K562 (cell line): ENCODE results near the gene OR2S2. TPM values are rescaled to one million over a fixed set of nuclear protein-coding genes. Genes with fewer than 3 reads are reported as not detected.

Experiments
- ATAC-seq: fragments of 200-7000 bp; cut with Tn5 transposase; 3 replicates; pipeline ENCODE4 v1.9.1; 2020; ENCODE audit warnings: moderate library complexity
- BruUV-seq: library from RNA; stranded (reverse); fragments of 400-500 nt; replicated peaks from 2 replicates; lab custom pipeline; 2021; lab: Mats Ljungman, UMichigan
- CTCF ChIA-PET: fragments of 300-600 bp; formaldehyde crosslinking; extraction: SDS; loops from one replicate; lab custom pipeline; 2021; ENCODE audit warnings: low intra/inter-chr PET ratio; lab: Yijun Ruan, JAX
- POLR2A ChIA-PET: fragments of 300-600, 350-650 bp; sonication (Branson Sonifier 250); formaldehyde crosslinking; extraction: SDS; loops from one replicate; lab custom pipeline; 2021; ENCODE audit warnings: antibody characterized with exemption, inconsistent platforms; lab: Yijun Ruan, JAX
- DNase-seq, 4 experiments: peaks; one replicate each; pipeline versions ENCODE4 v3.0.0 to v3.0.0-alpha.2; 2011 to 2018; ENCODE audit warnings: low spot score in 3 of 4, mixed read lengths in 3 of 4; ENCODE audit errors: extremely low read depth in 1 of 4
- FAIRE-seq: peaks from 2 replicates; lab custom pipeline; 2011; peaks lifted over from hg19 to GRCh38; lab: Jason Lieb, UNC
- H2AFZ ChIP-seq: 2 replicates; pipeline ENCODE4 v1.6.0; 2011; ENCODE audit warnings: low read depth, low read length, control low read depth, inconsistent platforms
- H3K27ac ChIP-seq: fragments of 200-600 bp; 3 replicates; pipeline ENCODE4 v1.8.0; 2011; ENCODE audit warnings: low read depth, mild to moderate bottlenecking, control low read depth, inconsistent platforms, low read length, moderate library complexity, mixed read lengths; ENCODE audit errors: extremely low read depth
- H3K27me3 ChIP-seq, 2 experiments: fragments of 300-600 bp in 1 of 2; 2 replicates in 1 of 2; 3 replicates in 1 of 2; pipeline versions ENCODE4 v1.6.0 to v1.8.0; 2011; ENCODE audit warnings: inconsistent platforms in 2 of 2, low read length in 2 of 2, mild to moderate bottlenecking in 1 of 2, mixed read lengths in 1 of 2, moderate library complexity in 1 of 2; ENCODE audit not compliant: control insufficient read depth in 2 of 2, insufficient read depth in 2 of 2
- H3K36me3 ChIP-seq: fragments of 300-600 bp; 3 replicates; pipeline ENCODE4 v1.8.0; 2011; ENCODE audit warnings: mild to moderate bottlenecking, low read length, inconsistent platforms; ENCODE audit not compliant: control insufficient read depth, insufficient read depth
- H3K4me1 ChIP-seq, 2 experiments: fragments of 200-600 bp in 1 of 2; replicated peaks in 1 of 2; 2 replicates in 1 of 2; 3 replicates in 1 of 2; pipeline versions ENCODE4 v1.5.1 to v1.8.0; 2011; ENCODE audit warnings: inconsistent platforms in 2 of 2, low read length in 2 of 2, mild to moderate bottlenecking in 1 of 2, mixed read lengths in 1 of 2, moderate library complexity in 1 of 2; ENCODE audit not compliant: control insufficient read depth in 2 of 2, insufficient read depth in 2 of 2
- H3K4me2 ChIP-seq: 2 replicates; pipeline ENCODE4 v1.6.1; 2011; ENCODE audit warnings: low read length, control low read depth, inconsistent platforms, mixed read lengths; ENCODE audit not compliant: insufficient read depth
- H3K4me3 ChIP-seq: fragments of 200-600 bp; sonication (generic), shearing (Covaris generic); 2 replicates; pipeline ENCODE4 v1.5.1; 2016; ENCODE audit warnings: control low read depth, inconsistent platforms
- H3K79me2 ChIP-seq: fragments of 200-600 bp; 3 replicates; pipeline ENCODE4 v1.8.0; 2011; ENCODE audit warnings: low read length, inconsistent platforms; ENCODE audit not compliant: control insufficient read depth, insufficient read depth
- H3K9ac ChIP-seq, 2 experiments: 2 replicates each; pipeline versions ENCODE4 v1.6.0 to v1.6.1; 2011; ENCODE audit warnings: low read depth in 2 of 2, low read length in 2 of 2, control low read depth in 1 of 2, inconsistent platforms in 1 of 2, mild to moderate bottlenecking in 1 of 2, mixed read lengths in 1 of 2; ENCODE audit not compliant: insufficient read depth in 1 of 2
- H3K9me1 ChIP-seq: one replicate; pipeline ENCODE4 v1.6.0; 2011; ENCODE audit warnings: inconsistent platforms, mild to moderate bottlenecking, low read length, moderate library complexity; ENCODE audit not compliant: control insufficient read depth, insufficient read depth
- H3K9me3 ChIP-seq: replicated peaks from 2 replicates; pipeline ENCODE4 v1.5.1; 2011; ENCODE audit warnings: low read depth, low read length, inconsistent platforms; ENCODE audit not compliant: control insufficient read depth, insufficient read depth
- H4K20me1 ChIP-seq: replicated peaks from 2 replicates; pipeline ENCODE4 v1.6.1; 2011; ENCODE audit warnings: low read length, inconsistent platforms, mixed read lengths; ENCODE audit not compliant: control insufficient read depth, insufficient read depth
- CBFA2T2 ChIP-seq: fragments of 450-650 bp; conservative IDR thresholded peaks from 2 replicates; pipeline ENCODE4 v1.6.1; 2017; ENCODE audit warnings: mild to moderate bottlenecking
- CBFA2T3 ChIP-seq: fragments of 450-650 bp; IDR thresholded peaks from 2 replicates; pipeline ENCODE4 v1.6.1; 2017
- CBX1 ChIP-seq: sonication (generic); IDR thresholded peaks from 2 replicates; pipeline ENCODE4 v1.6.1; 2016; ENCODE audit warnings: antibody characterized with exemption, low read depth, mild to moderate bottlenecking
- CBX2 ChIP-seq: fragments of 200-600 bp; sonication (generic); IDR thresholded peaks from one replicate; pipeline ENCODE4 v1.6.1; 2012; ENCODE audit warnings: mild to moderate bottlenecking, low read length, inconsistent platforms; ENCODE audit not compliant: insufficient read depth, poor library complexity, severe bottlenecking
- CREB1 ChIP-seq, 2 experiments: sonication (generic) in 1 of 2; formaldehyde crosslinking in 1 of 2; IDR thresholded peaks; 2 replicates each; pipeline versions ENCODE4 v1.6.1 to v1.8.0; 2012 to 2022; ENCODE audit warnings: inconsistent platforms in 1 of 2, mild to moderate bottlenecking in 1 of 2, missing genetic modification reagents in 1 of 2, moderate library complexity in 1 of 2
- CREM ChIP-seq: IDR thresholded peaks from 2 replicates; pipeline ENCODE4 v1.6.1; 2014; ENCODE audit warnings: antibody characterized with exemption, low read depth
- DIDO1 ChIP-seq: fragments of 450-650 bp; IDR thresholded peaks from 2 replicates; pipeline ENCODE4 v1.6.1; 2016; ENCODE audit warnings: low read depth, missing biosample characterization, missing genetic modification characterization
- DPF2 ChIP-seq: fragments of 450-650 bp; IDR thresholded peaks from 2 replicates; pipeline ENCODE4 v1.6.1; 2016
- EGR1 ChIP-seq: fragments of 450-650 bp; conservative IDR thresholded peaks from 2 replicates; pipeline ENCODE4 v1.6.1; 2017; ENCODE audit warnings: mild to moderate bottlenecking
- ETV5 ChIP-seq: sonication (generic); formaldehyde crosslinking; IDR thresholded peaks from 2 replicates; pipeline ENCODE4 v1.4.0; 2020; ENCODE audit warnings: low read depth, mild to moderate bottlenecking, missing genetic modification reagents
- HMGN3 ChIP-seq: IDR thresholded peaks from 2 replicates; pipeline ENCODE4 v1.6.1; 2011; ENCODE audit warnings: borderline replicate concordance, low read depth, mild to moderate bottlenecking, mixed read lengths, low read length; ENCODE audit not compliant: insufficient read length; ENCODE audit errors: extremely low read depth
- KDM1A ChIP-seq, 2 experiments: fragments of 450-650 bp; IDR thresholded peaks; 2 replicates each; pipeline ENCODE4 v1.6.1; 2016; ENCODE audit warnings: mild to moderate bottlenecking in 2 of 2
- KLF16 ChIP-seq: IDR thresholded peaks from 2 replicates; pipeline ENCODE4 v1.6.1; 2016; ENCODE audit warnings: antibody characterized with exemption
- LARP7 ChIP-seq: fragments of 450-650 bp; IDR thresholded peaks from 2 replicates; pipeline ENCODE4 v1.6.1; 2016
- MED1 ChIP-seq: sonication (generic); formaldehyde crosslinking; IDR thresholded peaks from 2 replicates; pipeline ENCODE4 v1.8.1; 2023; ENCODE audit warnings: missing genetic modification reagents, borderline replicate concordance
- NFE2 ChIP-seq: IDR thresholded peaks from 2 replicates; pipeline ENCODE4 v1.6.1; 2014; ENCODE audit warnings: antibody characterized with exemption, low read depth
- PHB ChIP-seq: fragments of 250-450 bp; sonication (Bioruptor Pico); IDR thresholded peaks from 2 replicates; pipeline ENCODE4 v1.5.0; 2021
- POLR2AphosphoS5 ChIP-seq: IDR thresholded peaks from 2 replicates; pipeline ENCODE4 v1.6.1; 2011; ENCODE audit warnings: mild to moderate bottlenecking, low read depth, low read length, moderate library complexity; ENCODE audit not compliant: control insufficient read depth, insufficient read depth
- SMARCA4 ChIP-seq: fragments of 450-650 bp; IDR thresholded peaks from 2 replicates; pipeline ENCODE4 v1.6.1; 2016
- STAT5A ChIP-seq: IDR thresholded peaks from 2 replicates; pipeline ENCODE4 v1.6.1; 2012; ENCODE audit warnings: low read length, inconsistent platforms, borderline replicate concordance
- TAL1 ChIP-seq: fragments of 450-650 bp; IDR thresholded peaks from 2 replicates; pipeline ENCODE4 v1.6.1; 2016; ENCODE audit warnings: mild to moderate bottlenecking
- TRIM24 ChIP-seq, 2 experiments: fragments of 450-650 bp; IDR thresholded peaks; 2 replicates each; pipeline ENCODE4 v1.6.1; 2016
- TRIM28 ChIP-seq: fragments of 450-650 bp; IDR thresholded peaks from 2 replicates; pipeline ENCODE4 v1.6.1; 2017
- ZBTB49 ChIP-seq: sonication (generic); formaldehyde crosslinking; IDR thresholded peaks from 2 replicates; pipeline ENCODE4 v1.8.0; 2022; ENCODE audit warnings: missing genetic modification reagents, mild to moderate bottlenecking, borderline replicate concordance
- ZKSCAN3 ChIP-seq: fragments of 250-450 bp; sonication (Bioruptor Pico); IDR thresholded peaks from 2 replicates; pipeline ENCODE4 v1.4.0; 2020
- ZNF766 ChIP-seq: fragments of 200-800 bp; sonication (Bioruptor generic); conservative IDR thresholded peaks from 2 replicates; pipeline ENCODE4 v1.6.1; 2016; ENCODE audit warnings: missing genetic modification characterization, missing compliant biosample characterization
- WGBS: fragments of 100-300 bp; shearing (Covaris generic); methylation state at CpG from one replicate; pipeline ENCODE4 v1.1.6; 2016; ENCODE audit warnings: low coverage, mixed read lengths; ENCODE audit not compliant: insufficient coverage; ENCODE audit errors: missing lambda C conversion rate; 5-methylcytosine and 5-hydroxymethylcytosine counted together
- in situ Hi-C: fragments of 300-500 bp; cut with MboI; formaldehyde crosslinking; loops from 4 replicates; pipeline ENCODE4 v1.15.0; 2018; ENCODE audit warnings: inconsistent platforms, mixed read lengths
- intact Hi-C: fragments of 100-400 bp; cut with micrococcal nuclease; formaldehyde crosslinking; loops from 2 replicates; pipeline ENCODE4 v1.14.2; 2022
- polyA plus RNA-seq, 8 experiments: library from polyadenylated mRNA; depleted of rRNA in 4 of 8; stranded (reverse) in 5 of 8; unstranded in 3 of 8; fragments of >200 nt; fragmentation: Nextera tagmentation in 2 of 8; fragmentation: Illumina TruSeq in 1 of 8; extraction: Ambion mirVana in 2 of 8; extraction: Trizol in 1 of 8; gene quantifications; 2 replicates each; pipeline versions ENCODE4 v1.2.1 to v1.2.3, GENCODE V29; 2011 to 2014; ENCODE audit warnings: inconsistent platforms in 1 of 8, missing spikeins in 1 of 8
- total RNA-seq, 7 experiments: library from RNA; depleted of rRNA in 6 of 7; stranded (reverse); fragments of >200 nt in 6 of 7; fragmentation: Illumina TruSeq in 2 of 7; extraction: Trizol in 2 of 7; gene quantifications; 2 replicates each; pipeline versions ENCODE4 v1.2.1 to v1.2.3, GENCODE V29; 2011 to 2021; ENCODE audit warnings: low replicate concordance in 1 of 7

The OR2S2 gene
- total and polyA plus RNA-seq, 9 of the 15 experiments (the other 6 are each of a cell fraction or from before 2014, with no cell fraction given) = not detected

GRCh38 chr9:35918780-35919179 lies 39.2 kb downstream of the OR2S2 start:
- 63% methylated on average over 1 of the region's 3 CpGs for WGBS
- peak; percentile 48 for FAIRE-seq
- no peak for TF ChIP-seq HMGN3
- TF ChIP-seq DPF2 = peak; percentile 63; the same call in 1 of the 2 replicates
- TF ChIP-seq EGR1 = peak; percentile 93
- TF ChIP-seq PHB = no peak
- no peak for TF ChIP-seq CBX1
- no peak for TF ChIP-seq ETV5 (CRISPR knock-in tag)
- TF ChIP-seq POLR2AphosphoS5 = peak; percentile 69; the same call in 1 of the 2 replicates
- TF ChIP-seq CBX2 = no peak
- TF ChIP-seq LARP7 = no peak
- no peak for TF ChIP-seq TRIM28
- peak; percentile 64 for TF ChIP-seq STAT5A
- TF ChIP-seq CBFA2T3 = peak; percentile 94
- TF ChIP-seq ZKSCAN3 (CRISPR knock-in tag) = no peak
- TF ChIP-seq TAL1 = peak; percentile 75
- TF ChIP-seq MED1 (CRISPR knock-in tag) = no peak
- 0 out of 2 replicates have a peak, but pooled peaks have one; percentile 17 for TF ChIP-seq NFE2
- TF ChIP-seq CREM = 0 out of 2 replicates have a peak, but pooled peaks have one; percentile 8
- TF ChIP-seq KLF16 = peak; percentile 66; the same call in 1 of the 2 replicates
- TF ChIP-seq ZBTB49 (CRISPR knock-in tag) = no peak
- 0 out of 2 replicates have a peak, but pooled peaks have one; percentile 47 for TF ChIP-seq SMARCA4
- no peak for TF ChIP-seq DIDO1
- TF ChIP-seq CBFA2T2 = peak; percentile 89
- TF ChIP-seq ZNF766 = no peak
- peak; percentile 46 to 55; a peak in 2 of 4 replicates for TF ChIP-seq TRIM24 (IDR thresholded peaks at IDR 0.05)
- 0 out of 2 replicates have a peak, but pooled peaks have one; percentile 21 for TF ChIP-seq CREB1 (IDR thresholded peaks at IDR 0.05)
- no peak for TF ChIP-seq CREB1 (CRISPR knock-in tag; IDR thresholded peaks at IDR 0.05)
- TF ChIP-seq KDM1A (IDR thresholded peaks at IDR 0.05) = peak; percentile 34 to 46; a peak in 1 of 4 replicates

More at GRCh38 chr9:35918780-35919179, 39.2 kb downstream of the OR2S2 start:
- Histone ChIP-seq H3K79me2 (no peaks in the 10 kb centered on the region), H3K27ac (peak overlapping the region; percentile 50; the same call in 2 of the 3 replicates), H2AFZ (no peak overlapping the region), H3K4me2 (no peak overlapping the region), H3K9ac (0 out of 4 replicates have a peak overlapping the region, but pooled peaks of 1 of the 2 experiments have one; percentile 6), H4K20me1 (no peaks in the 10 kb centered on the region), H3K36me3 (no peaks in the 10 kb centered on the region), H3K4me3 (no peak overlapping the region), H3K27me3 (no peaks in the 10 kb centered on the region), H3K9me3 (no peaks in the 10 kb centered on the region), H3K9me1 (no peaks in the 10 kb centered on the region), H3K4me1 (peaks cover 37 to 75% of the 10 kb centered on the region in 2 experiments)
- DNase-seq (peak; percentile 32 to 71 (median 50)), ATAC-seq (no peak)
- ChIA-PET POLR2A (interaction anchor here (1.0 to 1.2 kb wide), 2 partner anchors 8 to 410 kb away, joined by 3 to 4 read pairs; no protein-coding TSS in a partner anchor), CTCF (no interaction called here)
- in situ Hi-C loops (no loop called here), intact Hi-C loops (no loop called here)
- BruUV-seq = no TSS peak
